ENCODE data around the gene MAST4. TPM values are rescaled to one million over a fixed set of nuclear protein-coding genes. Genes with fewer than 3 reads are reported as not detected.

The MAST4 gene
- total and polyA plus RNA-seq, 2 of the 13 experiments (the other 11 are each of a cell fraction or from before 2014, with no cell fraction given) = 3.4 to 3.7 TPM

DNA sequence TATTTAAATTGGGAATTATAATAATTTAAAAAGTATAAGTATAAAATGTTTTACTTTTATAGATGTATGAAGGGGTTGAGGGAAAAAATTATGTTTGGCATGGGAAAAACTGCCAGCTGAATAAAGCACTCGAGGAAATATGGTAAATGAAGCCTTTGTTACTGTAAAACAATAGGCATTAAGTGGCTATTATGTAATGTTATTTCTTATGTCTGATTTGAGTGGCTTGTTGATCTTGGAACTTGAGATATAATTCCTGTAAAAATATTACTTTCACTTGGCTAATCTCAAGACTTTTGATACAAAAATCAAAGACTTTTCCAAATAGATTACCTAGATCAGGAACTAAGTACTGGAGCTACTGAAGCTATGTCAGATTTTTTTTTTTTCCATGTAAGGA lies 417.5 kb downstream of the MAST4 start:
- WGBS (ENCODE audit: low lambda C conversion rate) = 93% methylated on average over 1 of the region's 1 CpG
- Histone ChIP-seq H3K9me3 (ENCODE audit: low read length) (no peaks in the 10 kb centered on the region), H3K27me3 (ENCODE audit: control insufficient read depth in 1 of 2, insufficient read depth in 2 of 2, low read length in 2 of 2) (no peaks in the 10 kb centered on the region), H3K79me2 (ENCODE audit: insufficient read depth, low read length) (peaks cover 6% of the 10 kb centered on the region), H3K4me2 (ENCODE audit: low read depth, low read length) (no peak overlapping the region), H3K4me3 (replicated peaks in 1 of 3; ENCODE audit: insufficient read depth in 1 of 3, low read depth in 2 of 3, low read length in 3 of 3) (no peak overlapping the region), H3K9ac (ENCODE audit: insufficient read depth, low read depth, low read length) (no peak overlapping the region), H4K20me1 (ENCODE audit: insufficient read depth, low read length) (no peaks in the 10 kb centered on the region), H3K27ac (ENCODE audit: extremely low read length, insufficient read depth, low read length) (no peak overlapping the region), H3K4me1 (ENCODE audit: insufficient read depth, low read length) (peaks cover 39% of the 10 kb centered on the region), H2AFZ (ENCODE audit: low read length) (no peak overlapping the region), H3K36me3 (replicated peaks in 1 of 2; ENCODE audit: control insufficient read depth in 1 of 2, insufficient read depth in 2 of 2, low read length in 2 of 2) (no peaks in the 10 kb centered on the region)
- TF ChIP-seq DR1 (CRISPR knock-in tag; IDR thresholded peaks at IDR 0.05) (no peak), ARNT (IDR thresholded peaks at IDR 0.05) (no peak), RBM39 (IDR thresholded peaks at IDR 0.05; ENCODE audit: low read depth, low read length, poor library complexity, severe bottlenecking) (no peak)
- TF ChIP-seq, protein P1, sequence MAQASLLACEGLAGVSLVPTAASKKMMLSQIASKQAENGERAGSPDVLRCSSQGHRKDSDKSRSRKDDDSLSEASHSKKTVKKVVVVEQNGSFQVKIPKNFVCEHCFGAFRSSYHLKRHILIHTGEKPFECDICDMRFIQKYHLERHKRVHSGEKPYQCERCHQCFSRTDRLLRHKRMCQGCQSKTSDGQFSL (CRISPR knock-in tag; IDR thresholded peaks at IDR 0.05) = no peak
- TF ChIP-seq, protein P2, sequence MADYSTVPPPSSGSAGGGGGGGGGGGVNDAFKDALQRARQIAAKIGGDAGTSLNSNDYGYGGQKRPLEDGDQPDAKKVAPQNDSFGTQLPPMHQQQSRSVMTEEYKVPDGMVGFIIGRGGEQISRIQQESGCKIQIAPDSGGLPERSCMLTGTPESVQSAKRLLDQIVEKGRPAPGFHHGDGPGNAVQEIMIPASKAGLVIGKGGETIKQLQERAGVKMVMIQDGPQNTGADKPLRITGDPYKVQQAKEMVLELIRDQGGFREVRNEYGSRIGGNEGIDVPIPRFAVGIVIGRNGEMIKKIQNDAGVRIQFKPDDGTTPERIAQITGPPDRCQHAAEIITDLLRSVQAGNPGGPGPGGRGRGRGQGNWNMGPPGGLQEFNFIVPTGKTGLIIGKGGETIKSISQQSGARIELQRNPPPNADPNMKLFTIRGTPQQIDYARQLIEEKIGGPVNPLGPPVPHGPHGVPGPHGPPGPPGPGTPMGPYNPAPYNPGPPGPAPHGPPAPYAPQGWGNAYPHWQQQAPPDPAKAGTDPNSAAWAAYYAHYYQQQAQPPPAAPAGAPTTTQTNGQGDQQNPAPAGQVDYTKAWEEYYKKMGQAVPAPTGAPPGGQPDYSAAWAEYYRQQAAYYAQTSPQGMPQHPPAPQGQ (CRISPR knock-in tag; IDR thresholded peaks at IDR 0.05; ENCODE audit: borderline replicate concordance) = no peak
- ChIA-PET POLR2A (interaction anchor here (1.0 to 2.9 kb wide), 2 partner anchors 9 to 11 kb away, joined by 3 to 7 read pairs; no protein-coding TSS in a partner anchor), CTCF (ENCODE audit: low intra/inter-chr PET ratio, low total read pairs) (no interaction called here)
- intact Hi-C loops (cut with micrococcal nuclease; ENCODE audit: unreplicated experiment) (no loop called here), in situ Hi-C loops (cut with HindIII; ENCODE audit: extremely low pct_ligation_motif_present, low pct_unique_long_range_greater_than_20kb) (no loop called here)
- BruUV-seq (replicated peaks) = no TSS peak
- DNase-seq (ENCODE audit: low spot score) = no peak
- no peak for ATAC-seq
- no peak for FAIRE-seq

DNA sequence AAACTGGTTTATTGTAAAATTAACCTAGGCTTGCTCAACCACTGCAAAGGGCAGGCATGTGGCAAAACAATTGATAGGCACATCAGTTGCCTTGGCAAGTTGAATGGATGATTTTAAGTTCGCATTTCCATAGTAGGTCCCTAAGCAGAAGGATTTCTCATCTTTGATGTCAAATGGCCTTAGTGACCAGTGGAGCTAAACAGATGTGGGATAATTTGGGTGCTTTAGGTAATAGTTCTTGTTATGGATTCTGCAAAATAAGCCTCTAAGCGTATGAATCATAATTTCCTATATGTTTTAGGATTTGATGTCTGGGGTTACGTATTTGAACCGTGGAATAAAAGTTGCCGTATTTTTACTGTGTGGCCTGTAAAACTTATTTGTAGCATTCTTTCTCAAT lies 418.0 kb downstream of the MAST4 start:
- Histone ChIP-seq H3K27me3 (ENCODE audit: control insufficient read depth in 1 of 2, insufficient read depth in 2 of 2, low read length in 2 of 2) (no peaks in the 10 kb centered on the region), H3K4me1 (ENCODE audit: insufficient read depth, low read length) (peaks cover 34% of the 10 kb centered on the region), H2AFZ (ENCODE audit: low read length) (no peak overlapping the region), H3K79me2 (ENCODE audit: insufficient read depth, low read length) (peaks cover 6% of the 10 kb centered on the region), H3K9me3 (ENCODE audit: low read length) (no peaks in the 10 kb centered on the region), H4K20me1 (ENCODE audit: insufficient read depth, low read length) (no peaks in the 10 kb centered on the region), H3K36me3 (replicated peaks in 1 of 2; ENCODE audit: control insufficient read depth in 1 of 2, insufficient read depth in 2 of 2, low read length in 2 of 2) (no peaks in the 10 kb centered on the region), H3K4me3 (replicated peaks in 1 of 3; ENCODE audit: insufficient read depth in 1 of 3, low read depth in 2 of 3, low read length in 3 of 3) (no peak overlapping the region), H3K4me2 (ENCODE audit: low read depth, low read length) (no peak overlapping the region), H3K27ac (ENCODE audit: extremely low read length, insufficient read depth, low read length) (no peak overlapping the region), H3K9ac (ENCODE audit: insufficient read depth, low read depth, low read length) (no peak overlapping the region)
- TF ChIP-seq ZNF589 (CRISPR knock-in tag; conservative IDR thresholded peaks at IDR 0.05) = no peak
- TF ChIP-seq NR2F2 (IDR thresholded peaks at IDR 0.05; ENCODE audit: borderline replicate concordance, low read depth) = no peak
- no peak for TF ChIP-seq KDM5A (IDR thresholded peaks at IDR 0.05; ENCODE audit: borderline replicate concordance, low read length)
- TF ChIP-seq, protein P3, sequence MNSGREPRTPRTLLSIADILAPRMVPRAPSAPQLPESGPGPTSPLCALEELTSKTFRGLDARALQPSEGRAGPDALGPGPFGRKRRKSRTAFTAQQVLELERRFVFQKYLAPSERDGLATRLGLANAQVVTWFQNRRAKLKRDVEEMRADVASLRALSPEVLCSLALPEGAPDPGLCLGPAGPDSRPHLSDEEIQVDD (CRISPR knock-in tag; IDR thresholded peaks at IDR 0.05; ENCODE audit: borderline replicate concordance) = no peak
- BruUV-seq (replicated peaks) = no TSS peak
- CTCF ChIA-PET (ENCODE audit: low intra/inter-chr PET ratio, low total read pairs) = no interaction called here
- WGBS (ENCODE audit: low lambda C conversion rate) = 95% methylated on average over 5 of the region's 5 CpGs
- POLR2A ChIA-PET = interaction anchor here (2.9 kb wide), 1 partner anchor 10 kb away, joined by 7 read pairs; no protein-coding TSS in a partner anchor
- no peak for DNase-seq (ENCODE audit: low spot score)
- FAIRE-seq = no peak
- in situ Hi-C loops (cut with HindIII; ENCODE audit: extremely low pct_ligation_motif_present, low pct_unique_long_range_greater_than_20kb) (no loop called here), intact Hi-C loops (cut with micrococcal nuclease; ENCODE audit: unreplicated experiment) (no loop called here)
- no peak for ATAC-seq

Data from HepG2 (cell line).